Naive B cell (primary cell): ENCODE results near the gene FARP1. TPM values are rescaled to one million over a fixed set of nuclear protein-coding genes. Genes with fewer than 3 reads are reported as not detected.

Source experiments
- ATAC-seq, 2 donors: fragments of 150-1000 bp; cut with Tn5 transposase; 2 replicates each; pipeline ENCODE4 v1.10.0; 2021; ENCODE audit warnings: low read depth in 2 of 2, mild to moderate bottlenecking in 2 of 2, moderate library complexity in 2 of 2
- DNase-seq: peaks from one replicate; pipeline ENCODE4 v3.0.0; 2022
- H3K27ac Mint-ChIP-seq, 6 donors: one replicate each; pipeline ENCODE4 v1.8.0; 2020 to 2022; ENCODE audit warnings: mild to moderate bottlenecking in 6 of 6, mixed read lengths in 6 of 6, moderate library complexity in 5 of 6, inconsistent platforms in 2 of 6
- H3K27me3 Mint-ChIP-seq, 3 donors: one replicate each; pipeline ENCODE4 v1.8.0; 2021 to 2022; ENCODE audit warnings: mixed read lengths in 3 of 3, mild to moderate bottlenecking in 1 of 3
- H3K36me3 Mint-ChIP-seq, 2 donors: one replicate each; pipeline ENCODE4 v1.8.0; 2020 to 2022; ENCODE audit warnings: mixed read lengths in 2 of 2, inconsistent platforms in 1 of 2, mild to moderate bottlenecking in 1 of 2
- H3K4me1 Mint-ChIP-seq, 3 donors: one replicate each; pipeline ENCODE4 v1.8.0; 2020 to 2022; ENCODE audit warnings: mixed read lengths in 3 of 3, inconsistent platforms in 1 of 3, mild to moderate bottlenecking in 1 of 3, moderate library complexity in 1 of 3
- H3K4me3 Mint-ChIP-seq, 8 donors: one replicate each; pipeline ENCODE4 v1.8.0; 2020 to 2022; ENCODE audit warnings: mild to moderate bottlenecking in 8 of 8, mixed read lengths in 8 of 8, moderate library complexity in 8 of 8, inconsistent platforms in 2 of 8
- H3K9me3 Mint-ChIP-seq, 7 donors: one replicate each; pipeline ENCODE4 v1.8.0; 2020 to 2022; ENCODE audit warnings: mixed read lengths in 7 of 7, mild to moderate bottlenecking in 5 of 7, inconsistent platforms in 2 of 7, moderate library complexity in 1 of 7
- polyA plus RNA-seq, 6 donors: library from polyadenylated mRNA; unstranded; fragments of 300-500 nt; fragmentation: Illumina TruSeq; gene quantifications; one replicate each; pipeline ENCODE4 v1.2.3, GENCODE V29; 2021; ENCODE audit warnings: low read depth in 6 of 6

The FARP1 gene
- polyA plus RNA-seq, 6 donors from 2014 or later: 0.44 to 1.2 (median 0.86) TPM; not detected in 1

GRCh38 chr13:98206946-98207345 lies 64.1 kb downstream of the FARP1 start:
- peaks cover 4 to 42% (median 10%) of the 10 kb centered on the region in 7 donors for H3K9me3 Mint-ChIP-seq
- DNase-seq: no peak
- no peak overlapping the region for H3K4me3 Mint-ChIP-seq
- H3K4me1 Mint-ChIP-seq: no peaks in the 10 kb centered on the region
- no peak overlapping the region for H3K27ac Mint-ChIP-seq
- H3K36me3 Mint-ChIP-seq: no peaks in the 10 kb centered on the region
- no peak for ATAC-seq
- peaks cover 0 to 8% (median 7%) of the 10 kb centered on the region in 3 donors for H3K27me3 Mint-ChIP-seq

DNA sequence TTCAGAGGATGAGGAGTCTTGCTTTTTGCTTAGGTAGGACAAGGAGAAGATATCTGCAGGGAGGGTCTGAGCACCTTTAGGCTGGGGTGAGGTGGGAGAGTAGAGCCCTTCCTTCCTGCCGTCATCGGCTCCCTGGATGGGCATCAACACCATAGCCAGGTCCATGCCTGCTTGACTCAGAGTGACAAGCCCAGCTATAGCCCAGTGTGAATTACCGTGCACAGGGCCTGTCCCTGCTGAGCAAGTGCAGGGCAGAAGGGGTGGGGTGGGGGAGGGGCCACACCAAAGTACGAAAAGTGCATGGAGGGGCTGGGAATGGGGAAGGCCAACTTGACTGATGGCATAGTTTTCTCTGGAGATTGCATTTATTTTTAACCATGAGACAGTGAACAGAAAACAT lies 64.5 kb downstream of the FARP1 start:
- Mint-ChIP-seq H3K4me3 (no peak overlapping the region), H3K27me3 (peaks cover 0 to 8% (median 7%) of the 10 kb centered on the region in 3 donors), H3K4me1 (no peaks in the 10 kb centered on the region), H3K36me3 (no peaks in the 10 kb centered on the region), H3K27ac (no peak overlapping the region), H3K9me3 (peaks cover 4 to 42% (median 10%) of the 10 kb centered on the region in 7 donors)
- DNase-seq (no peak), ATAC-seq (no peak)

- H3K4me3 Mint-ChIP-seq: no peak overlapping the region
- H3K27me3 Mint-ChIP-seq: peaks cover 0 to 8% (median 7%) of the 10 kb centered on the region in 3 donors
- peaks cover 4 to 42% (median 10%) of the 10 kb centered on the region in 7 donors for H3K9me3 Mint-ChIP-seq
- H3K27ac Mint-ChIP-seq: no peak overlapping the region
- no peaks in the 10 kb centered on the region for H3K4me1 Mint-ChIP-seq
- H3K36me3 Mint-ChIP-seq: no peaks in the 10 kb centered on the region
- ATAC-seq (no peak), DNase-seq (no peak)
These were observed 65.7 kb downstream of the FARP1 start for GRCh38 chr13:98208606-98209005.

- Mint-ChIP-seq H3K4me1 (no peaks in the 10 kb centered on the region), H3K27ac (no peak overlapping the region), H3K36me3 (no peaks in the 10 kb centered on the region), H3K9me3 (peaks cover 0 to 11% (median 3%) of the 10 kb centered on the region in 7 donors), H3K4me3 (no peak overlapping the region), H3K27me3 (peaks cover 0 to 9% (median 6%) of the 10 kb centered on the region in 3 donors)
- no peak for DNase-seq
- ATAC-seq: no peak
These were observed 69.9 kb downstream of the FARP1 start for GRCh38 chr13:98212763-98213162.

GRCh38 chr13:98213354-98213753 lies 70.5 kb downstream of the FARP1 start:
- ATAC-seq (no peak), DNase-seq (no peak)
- H3K27me3 Mint-ChIP-seq: peaks cover 0 to 6% (median 6%) of the 10 kb centered on the region in 3 donors
- H3K4me3 Mint-ChIP-seq: no peak overlapping the region
- no peak overlapping the region for H3K27ac Mint-ChIP-seq
- H3K9me3 Mint-ChIP-seq: peaks cover 0 to 11% (median 2%) of the 10 kb centered on the region in 7 donors
- H3K36me3 Mint-ChIP-seq: no peaks in the 10 kb centered on the region
- H3K4me1 Mint-ChIP-seq: no peaks in the 10 kb centered on the region

DNA sequence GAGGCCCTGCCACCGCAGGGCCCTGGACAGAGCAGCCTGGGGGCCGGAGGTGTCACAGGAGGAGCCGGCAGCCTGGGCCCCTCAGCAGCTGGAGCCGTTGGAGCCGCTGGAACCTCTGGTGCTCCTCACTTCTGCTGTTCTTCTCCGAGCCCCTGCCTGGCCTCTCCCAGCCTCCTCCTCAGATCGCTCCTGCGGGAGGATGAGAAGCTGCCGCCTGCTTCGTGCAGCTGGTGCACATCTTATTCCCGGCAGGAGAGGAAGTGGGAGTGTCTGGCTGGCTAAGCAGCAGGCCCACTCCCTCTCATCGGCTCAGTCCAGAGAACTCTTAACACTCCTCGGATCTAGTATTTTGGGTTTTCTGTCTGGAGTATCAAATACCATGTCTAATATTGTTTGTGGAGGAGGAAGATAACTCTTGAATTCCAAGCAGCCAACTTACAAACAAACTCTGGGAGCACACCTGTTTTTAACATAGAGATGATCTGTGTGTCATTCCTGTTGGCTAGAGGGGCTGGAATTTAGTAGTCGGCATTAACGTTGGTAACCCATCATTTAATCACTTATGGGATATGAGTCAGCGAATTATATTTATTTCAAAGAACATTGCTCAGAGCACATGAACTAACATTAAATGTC lies 71.2 kb downstream of the FARP1 start:
- no peaks in the 10 kb centered on the region for H3K36me3 Mint-ChIP-seq

DNA sequence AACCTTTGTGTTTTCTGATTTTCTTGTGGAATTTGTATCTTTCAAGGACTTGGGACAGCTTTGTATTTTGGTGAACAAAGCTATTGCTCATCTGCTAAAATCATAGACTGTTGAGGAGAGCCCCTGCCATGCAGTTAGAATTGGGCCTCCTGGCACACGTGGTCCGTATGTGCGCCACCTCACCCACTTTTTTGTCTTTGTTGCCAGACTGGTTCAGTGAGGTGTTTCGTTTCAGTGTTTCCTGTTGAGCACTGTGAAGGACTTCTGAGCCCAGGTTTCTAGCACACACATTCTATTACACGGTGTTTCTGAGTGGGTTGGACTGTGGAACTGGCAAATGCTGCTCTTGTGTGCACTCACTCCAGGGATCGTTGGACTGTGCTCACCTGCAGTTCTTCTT lies 71.8 kb downstream of the FARP1 start:
- Mint-ChIP-seq H3K4me1 (no peaks in the 10 kb centered on the region), H3K27ac (no peak overlapping the region), H3K36me3 (no peaks in the 10 kb centered on the region), H3K4me3 (no peak overlapping the region), H3K9me3 (peaks cover 0 to 5% (median 2%) of the 10 kb centered on the region in 7 donors), H3K27me3 (peaks cover 0 to 6% (median 3%) of the 10 kb centered on the region in 3 donors)
- ATAC-seq (no peak), DNase-seq (no peak)

More for the DNA sequence above, 71.2 kb downstream of the FARP1 start:
- Mint-ChIP-seq H3K4me3 (no peak overlapping the region), H3K9me3 (peaks cover 0 to 5% (median 2%) of the 10 kb centered on the region in 7 donors), H3K27ac (no peak overlapping the region), H3K27me3 (peaks cover 0 to 6% (median 3%) of the 10 kb centered on the region in 3 donors), H3K4me1 (no peaks in the 10 kb centered on the region)
- no peak for DNase-seq
- no peak for ATAC-seq

DNA sequence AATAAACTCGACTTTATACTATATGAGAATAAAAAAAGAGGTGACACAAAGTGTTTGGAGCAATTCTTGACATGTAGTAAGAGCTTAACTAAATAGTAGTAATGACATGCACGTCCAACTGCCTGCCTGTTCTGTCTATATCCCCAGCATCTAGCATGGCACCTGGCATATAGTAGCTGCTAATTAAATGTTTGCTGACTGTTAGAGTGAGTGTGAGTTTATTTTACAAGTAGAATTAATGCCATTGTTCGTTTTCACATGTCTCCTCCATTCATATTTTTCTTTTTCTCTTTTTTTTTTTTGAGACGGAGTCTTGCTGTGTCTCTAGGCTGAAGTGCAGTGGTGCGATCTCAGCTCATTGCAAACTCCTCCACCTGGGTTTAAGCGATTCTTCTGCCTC lies 72.6 kb downstream of the FARP1 start:
- Mint-ChIP-seq H3K9me3 (peaks cover 0 to 5% (median 2%) of the 10 kb centered on the region in 7 donors), H3K36me3 (no peaks in the 10 kb centered on the region), H3K4me1 (no peaks in the 10 kb centered on the region), H3K4me3 (no peak overlapping the region), H3K27ac (no peak overlapping the region), H3K27me3 (peaks cover 0 to 6% (median 3%) of the 10 kb centered on the region in 3 donors)
- DNase-seq (no peak), ATAC-seq (no peak)

- Mint-ChIP-seq H3K4me1 (no peaks in the 10 kb centered on the region), H3K9me3 (peaks cover 0 to 5% (median 2%) of the 10 kb centered on the region in 7 donors), H3K36me3 (no peaks in the 10 kb centered on the region), H3K4me3 (no peak overlapping the region), H3K27me3 (peaks cover 0 to 6% (median 6%) of the 10 kb centered on the region in 3 donors), H3K27ac (no peak overlapping the region)
- no peak for ATAC-seq
- DNase-seq: no peak
These were observed 73.3 kb downstream of the FARP1 start for GRCh38 chr13:98216135-98216565.

GRCh38 chr13:98216711-98217285 lies 73.9 kb downstream of the FARP1 start:
- Mint-ChIP-seq H3K27me3 (peaks cover 0 to 7% (median 6%) of the 10 kb centered on the region in 3 donors), H3K27ac (no peak overlapping the region), H3K9me3 (peaks cover 0 to 2% (median 0%) of the 10 kb centered on the region in 7 donors), H3K4me3 (no peak overlapping the region), H3K4me1 (no peaks in the 10 kb centered on the region), H3K36me3 (no peaks in the 10 kb centered on the region)
- no peak for DNase-seq
- no peak for ATAC-seq

- Mint-ChIP-seq H3K36me3 (no peaks in the 10 kb centered on the region), H3K4me3 (no peak overlapping the region), H3K9me3 (peaks cover 0 to 2% (median 0%) of the 10 kb centered on the region in 7 donors), H3K27me3 (peaks cover 0 to 7% (median 6%) of the 10 kb centered on the region in 3 donors), H3K4me1 (no peaks in the 10 kb centered on the region), H3K27ac (no peak overlapping the region)
- ATAC-seq: no peak
- DNase-seq: no peak
These were observed 74.7 kb downstream of the FARP1 start for GRCh38 chr13:98217597-98217996.

- no peak overlapping the region for H3K27ac Mint-ChIP-seq
These were observed 76.8 kb downstream of the FARP1 start for GRCh38 chr13:98219685-98220084.

GRCh38 chr13:98220271-98220791 lies 77.4 kb downstream of the FARP1 start:
- peaks cover 0 to 7% (median 4%) of the 10 kb centered on the region in 3 donors for H3K27me3 Mint-ChIP-seq
- H3K4me1 Mint-ChIP-seq: no peaks in the 10 kb centered on the region
- no peak overlapping the region for H3K27ac Mint-ChIP-seq
- H3K4me3 Mint-ChIP-seq: no peak overlapping the region
- no peak for ATAC-seq
- no peaks in the 10 kb centered on the region for H3K36me3 Mint-ChIP-seq
- no peak for DNase-seq
- peaks cover 0 to 3% (median 0%) of the 10 kb centered on the region in 7 donors for H3K9me3 Mint-ChIP-seq

More at GRCh38 chr13:98219685-98220084, 76.8 kb downstream of the FARP1 start:
- H3K36me3 Mint-ChIP-seq: no peaks in the 10 kb centered on the region
- H3K9me3 Mint-ChIP-seq: peaks cover 0 to 2% (median 0%) of the 10 kb centered on the region in 7 donors
- DNase-seq: no peak
- H3K4me1 Mint-ChIP-seq: no peaks in the 10 kb centered on the region
- peaks cover 0 to 7% (median 2%) of the 10 kb centered on the region in 3 donors for H3K27me3 Mint-ChIP-seq
- H3K4me3 Mint-ChIP-seq: no peak overlapping the region
- ATAC-seq: no peak

DNA sequence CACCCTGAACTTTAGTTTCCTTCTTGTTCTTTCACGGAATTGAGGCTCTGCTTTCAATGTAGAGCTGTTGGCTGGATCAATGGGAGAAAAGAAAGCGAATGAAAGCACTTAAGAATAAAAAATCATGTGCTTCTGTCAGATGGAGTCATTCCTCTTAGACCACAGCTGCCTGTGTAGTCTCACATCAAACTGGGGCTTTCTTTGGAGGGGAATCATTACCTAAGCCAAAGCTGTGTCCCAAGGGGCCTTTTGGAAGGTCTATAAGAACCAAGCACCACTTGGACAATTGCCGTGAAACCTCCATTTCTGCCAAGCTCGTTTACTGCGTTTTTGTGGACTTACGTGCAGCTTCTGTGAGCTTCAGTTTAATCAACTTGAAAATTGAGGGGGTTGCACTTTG lies 78.3 kb downstream of the FARP1 start:
- no peak overlapping the region for H3K4me3 Mint-ChIP-seq
- ATAC-seq: no peak
- H3K9me3 Mint-ChIP-seq: peaks cover 0 to 3% (median 0%) of the 10 kb centered on the region in 7 donors
- DNase-seq: no peak
- H3K27me3 Mint-ChIP-seq: peaks cover 0 to 9% (median 4%) of the 10 kb centered on the region in 3 donors
- no peak overlapping the region for H3K27ac Mint-ChIP-seq
- H3K4me1 Mint-ChIP-seq: no peaks in the 10 kb centered on the region
- H3K36me3 Mint-ChIP-seq: no peaks in the 10 kb centered on the region
